Femur (tissue), 1 donor: Measurements from ENCODE around the gene CRIP1.
A peak's percentile ranks its signal among the peaks of the same experiment; 100 is the strongest.

Source experiments
- DNase-seq: peaks from one replicate; pipeline ENCODE4 v3.0.0-alpha.2; 2017

The CRIP1 gene

DNA sequence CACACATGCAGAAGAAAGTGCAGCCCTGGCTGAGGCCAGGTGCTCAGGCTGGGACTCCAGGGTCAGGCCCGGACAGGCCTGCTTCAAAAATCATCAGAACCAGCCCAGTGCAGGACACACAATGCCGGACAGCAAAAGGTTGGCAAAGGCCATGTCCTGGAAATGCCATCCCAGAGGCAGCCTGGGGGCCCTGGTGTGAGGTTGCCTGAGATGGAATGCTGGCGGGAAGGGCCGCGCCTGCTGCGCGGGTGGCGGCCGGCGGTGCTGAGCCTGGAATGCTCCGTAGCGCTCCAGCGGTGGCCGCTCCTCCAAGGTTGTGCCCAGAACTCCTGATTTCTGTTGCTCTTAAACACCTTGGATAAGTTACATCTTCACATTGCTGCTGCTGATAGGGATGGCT, 33.7 kb upstream of the CRIP1 start:
- DNase-seq, result no peak

DNA sequence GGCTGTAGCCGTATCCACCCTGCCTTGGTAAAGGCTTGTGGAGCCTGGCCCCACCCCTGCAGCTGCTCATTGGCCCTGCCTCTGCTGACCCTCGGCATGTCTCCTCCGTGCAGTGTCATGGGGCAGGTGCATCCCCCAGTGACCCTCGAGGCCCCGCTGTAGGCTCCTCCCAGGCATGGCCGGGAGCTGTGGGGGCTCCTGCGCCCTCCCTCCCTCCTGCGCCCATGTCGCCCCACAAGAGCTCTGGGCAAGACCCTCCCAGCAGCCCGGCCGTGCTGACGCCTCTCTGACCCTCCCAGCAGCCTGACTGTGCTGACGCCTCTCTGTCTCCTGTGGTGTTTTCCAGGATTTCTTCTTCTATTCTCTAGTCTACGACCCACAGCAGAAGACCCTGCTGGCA, 32.8 kb upstream of the CRIP1 start:
- DNase-seq, result no peak

DNA sequence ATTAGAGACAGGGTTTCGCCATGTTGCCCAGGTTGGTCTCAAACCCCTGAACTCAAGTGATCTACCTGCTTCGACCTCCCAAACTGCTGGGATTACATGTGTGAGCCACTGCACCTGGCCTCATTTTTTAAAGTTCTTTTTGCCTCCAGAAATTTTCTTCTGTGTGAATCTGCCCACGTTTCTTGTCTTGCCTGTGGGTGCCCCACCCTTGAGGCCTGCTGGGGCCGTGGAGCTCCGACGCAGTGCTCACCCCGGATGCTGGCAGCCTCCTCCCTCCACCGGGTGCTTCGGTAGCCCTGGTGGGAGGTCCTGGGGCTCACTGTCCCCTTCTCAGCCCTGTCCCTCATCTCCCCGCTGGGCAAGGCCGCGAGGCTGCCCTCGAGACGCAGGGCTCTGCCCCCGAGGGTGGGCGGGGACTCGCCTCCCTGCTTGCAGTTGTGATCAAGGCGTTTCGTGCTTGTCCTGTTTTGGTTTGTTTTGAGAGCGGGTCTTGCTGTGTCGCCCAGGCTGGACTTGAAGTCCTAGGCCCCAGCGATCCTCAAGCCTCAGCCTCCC, 31.5 kb upstream of the CRIP1 start:
- DNase-seq, result no peak

DNA sequence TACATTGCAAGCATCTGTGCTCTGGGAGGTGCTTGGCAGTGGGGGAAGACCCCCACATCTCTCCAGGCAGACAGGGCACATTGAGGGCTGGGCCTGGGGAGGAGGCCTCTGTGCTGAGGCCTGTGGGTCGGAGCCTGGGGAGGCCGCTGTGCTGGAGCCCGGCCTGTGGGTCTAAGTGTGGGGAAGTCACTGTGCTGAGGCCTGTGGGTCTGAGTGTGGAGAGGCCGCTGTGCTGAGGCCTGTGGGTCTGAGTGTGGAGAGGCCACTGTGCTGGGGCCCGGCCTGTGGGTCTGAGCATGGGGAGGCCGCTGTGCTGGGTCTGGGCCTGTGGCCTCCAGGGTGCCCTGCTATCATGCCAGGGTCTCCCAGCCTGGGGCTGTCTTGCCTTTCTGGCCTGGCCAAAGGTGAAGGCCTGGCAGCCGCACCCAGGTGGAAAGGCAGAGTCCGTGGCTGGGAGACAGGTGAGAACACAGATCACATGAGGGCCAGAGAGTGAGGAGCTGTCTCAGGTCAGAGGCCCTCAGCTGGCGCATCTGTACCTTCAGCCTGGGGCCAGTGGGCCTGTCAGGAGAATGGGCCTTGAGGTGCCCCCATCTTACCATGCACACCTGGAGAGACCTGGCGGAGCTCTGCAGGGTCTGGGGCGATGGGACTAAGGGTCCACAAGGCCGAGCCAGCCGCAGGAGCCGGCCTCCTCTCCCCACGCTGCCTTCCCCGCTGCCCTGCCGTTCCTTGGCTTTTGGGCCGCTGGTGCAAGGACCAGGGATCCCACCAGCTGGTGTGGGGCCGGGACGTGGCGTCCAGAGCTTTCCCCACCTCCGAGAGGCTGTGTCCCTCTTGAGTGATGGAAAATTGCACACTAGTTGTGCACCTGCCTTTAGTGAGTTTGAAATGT, 30.7 kb upstream of the CRIP1 start:
- no peak for DNase-seq

DNA sequence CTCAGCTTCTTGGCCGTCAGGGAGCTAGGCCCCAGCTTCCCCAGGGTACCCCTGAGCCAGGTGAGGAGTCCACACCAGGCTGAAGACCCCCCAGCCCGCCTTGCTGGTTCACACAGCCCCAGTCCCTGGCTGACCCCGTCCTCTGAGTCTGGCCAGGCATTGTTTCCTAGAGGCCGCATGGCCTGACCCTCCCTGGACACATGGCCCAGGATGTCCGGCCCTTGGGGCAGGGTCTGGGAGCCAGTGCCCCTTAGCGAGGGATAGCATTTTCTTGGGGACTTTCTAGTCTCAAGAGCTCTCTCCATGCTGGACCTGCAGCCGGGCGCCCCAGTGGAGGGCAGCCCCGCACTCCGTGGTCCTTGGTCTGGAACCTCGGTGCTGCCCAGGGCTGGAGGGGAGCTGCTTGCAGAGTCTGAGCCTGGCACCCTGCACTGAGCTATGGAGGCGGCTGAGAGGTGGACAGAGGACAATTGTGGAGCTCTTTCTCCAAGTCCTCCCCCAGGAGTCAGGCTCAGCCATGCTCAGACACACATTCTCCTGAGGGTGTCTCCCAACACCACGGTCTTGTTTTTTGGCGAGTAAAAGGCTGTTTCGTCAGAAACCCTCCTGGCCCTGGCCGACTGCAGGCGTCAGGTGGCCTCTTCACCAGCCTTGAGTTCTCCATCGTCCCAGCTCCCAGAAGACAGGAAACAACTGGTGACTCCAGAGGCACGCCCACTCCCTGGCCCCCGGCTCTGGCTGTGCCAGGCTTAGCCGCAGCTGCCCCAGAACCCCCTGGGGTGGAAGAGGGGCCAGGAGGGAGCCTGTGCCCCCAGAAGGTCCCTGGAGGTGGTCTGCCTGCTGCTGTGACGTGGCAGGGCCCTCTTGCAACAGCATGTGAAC, 29.7 kb upstream of the CRIP1 start:
- no peak for DNase-seq

DNA sequence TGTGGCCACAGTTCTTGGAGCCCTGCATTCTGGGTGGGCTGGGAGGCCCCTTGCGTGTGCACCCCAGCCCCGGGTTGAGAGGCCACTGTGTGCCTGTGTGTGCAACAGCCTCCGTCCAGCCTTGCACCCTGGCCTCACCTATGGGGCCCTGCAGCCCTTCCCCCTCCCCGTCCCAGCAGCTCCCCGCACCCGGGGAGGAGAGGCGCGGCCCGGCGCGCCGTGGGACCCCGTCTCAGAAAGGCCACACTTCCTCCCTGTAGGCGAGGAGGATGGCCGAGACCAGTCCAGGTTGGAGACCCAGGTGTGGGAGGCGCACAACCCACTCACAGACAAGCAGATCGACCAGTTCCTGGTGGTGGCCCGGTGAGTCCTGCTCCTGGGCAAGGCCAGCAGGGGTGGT, 28.7 kb upstream of the CRIP1 start:
- no peak for DNase-seq

DNA sequence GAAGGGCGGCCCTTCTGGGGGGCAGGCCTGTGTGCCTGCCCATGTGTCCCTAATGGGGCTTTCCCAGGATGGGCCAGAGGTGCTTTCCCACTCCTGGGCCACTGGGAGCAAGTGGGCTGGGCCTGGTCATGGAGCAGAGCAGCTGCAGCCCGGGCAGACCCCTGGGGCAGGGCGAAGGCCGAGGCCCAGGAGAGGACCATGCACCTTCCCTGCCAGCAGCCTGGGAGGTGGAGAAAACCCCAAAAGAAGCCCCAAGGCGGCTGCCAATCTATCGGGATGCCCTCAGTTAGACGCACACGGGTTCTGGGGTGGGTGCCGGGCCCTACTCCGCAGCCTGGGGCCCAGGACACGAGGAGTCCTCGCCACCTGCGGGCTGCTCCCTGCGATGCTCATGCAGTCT, 28.1 kb upstream of the CRIP1 start:
- DNase-seq, result no peak

DNA sequence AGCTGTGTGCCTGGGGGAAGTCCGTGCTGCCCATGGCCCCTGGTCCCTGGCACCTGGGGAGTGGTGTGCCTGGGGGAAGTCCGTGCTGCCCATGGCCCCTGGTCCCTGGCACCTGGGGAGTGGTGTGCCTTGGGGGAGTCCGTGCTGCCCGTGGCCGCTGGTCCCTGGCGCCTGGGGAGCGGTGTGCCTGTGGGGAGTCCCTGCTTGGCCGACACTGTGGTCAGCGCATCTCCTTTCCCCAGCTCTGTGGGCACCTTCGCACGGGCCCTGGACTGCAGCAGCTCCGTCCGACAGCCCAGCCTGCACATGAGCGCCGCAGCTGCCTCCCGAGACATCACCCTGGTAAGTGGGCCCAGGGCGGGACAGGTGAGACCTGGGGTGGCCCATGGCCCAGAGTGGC, 26.6 kb upstream of the CRIP1 start:
- DNase-seq, result no peak

DNA sequence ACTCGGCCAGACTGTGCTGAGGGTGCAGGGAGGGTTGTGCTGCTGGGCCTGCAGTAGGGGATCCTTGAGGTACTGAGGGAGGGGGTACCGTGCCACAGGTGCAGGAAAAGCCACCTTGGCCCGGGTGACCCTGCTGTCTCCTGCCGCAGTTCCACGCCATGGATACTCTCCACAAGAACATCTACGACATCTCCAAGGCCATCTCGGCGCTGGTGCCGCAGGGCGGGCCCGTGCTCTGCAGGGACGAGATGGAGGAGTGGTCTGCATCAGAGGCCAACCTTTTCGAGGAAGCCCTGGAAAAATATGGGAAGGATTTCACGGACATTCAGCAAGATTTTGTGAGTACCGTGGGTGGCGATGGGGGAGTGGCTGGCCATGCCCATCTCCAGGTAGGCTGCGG, 26.1 kb upstream of the CRIP1 start:
- DNase-seq, result no peak

DNA sequence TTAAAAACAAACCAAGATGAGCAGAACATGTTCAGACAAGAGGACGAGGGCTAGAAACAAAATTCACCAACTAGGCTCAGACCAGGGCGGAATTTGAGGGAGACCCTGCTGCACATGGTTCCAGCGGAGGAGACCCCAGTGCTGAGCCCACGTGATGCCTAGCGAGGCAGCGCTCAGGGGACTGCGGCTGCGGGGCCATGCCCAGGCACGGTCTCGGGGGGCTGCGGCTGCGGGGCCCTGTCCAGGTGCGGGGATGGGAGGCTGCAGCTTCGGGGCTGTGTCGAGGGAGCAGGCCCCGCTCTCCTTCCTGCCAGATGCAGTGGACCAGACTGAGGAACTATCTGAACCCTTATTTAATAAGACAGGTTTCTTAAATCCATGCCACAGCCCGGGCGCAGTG, 24.8 kb upstream of the CRIP1 start:
- DNase-seq, result no peak

DNA sequence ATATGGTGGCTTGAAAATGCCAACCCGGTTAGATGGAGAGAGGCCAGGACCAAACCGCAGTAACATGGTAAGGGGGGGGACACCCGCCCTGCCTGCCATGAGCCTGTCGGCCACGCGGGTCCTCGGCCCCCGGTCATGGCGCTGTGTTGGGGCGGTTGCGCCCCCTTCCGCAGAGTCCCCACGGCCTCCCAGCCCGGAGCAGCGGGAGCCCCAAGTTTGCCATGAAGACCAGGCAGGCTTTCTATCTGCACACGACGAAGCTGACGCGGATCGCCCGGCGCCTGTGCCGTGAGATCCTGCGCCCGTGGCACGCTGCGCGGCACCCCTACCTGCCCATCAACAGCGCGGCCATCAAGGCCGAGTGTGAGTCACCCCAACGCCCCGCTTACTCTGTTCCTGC, 22.2 kb upstream of the CRIP1 start:
- DNase-seq, result no peak

DNA sequence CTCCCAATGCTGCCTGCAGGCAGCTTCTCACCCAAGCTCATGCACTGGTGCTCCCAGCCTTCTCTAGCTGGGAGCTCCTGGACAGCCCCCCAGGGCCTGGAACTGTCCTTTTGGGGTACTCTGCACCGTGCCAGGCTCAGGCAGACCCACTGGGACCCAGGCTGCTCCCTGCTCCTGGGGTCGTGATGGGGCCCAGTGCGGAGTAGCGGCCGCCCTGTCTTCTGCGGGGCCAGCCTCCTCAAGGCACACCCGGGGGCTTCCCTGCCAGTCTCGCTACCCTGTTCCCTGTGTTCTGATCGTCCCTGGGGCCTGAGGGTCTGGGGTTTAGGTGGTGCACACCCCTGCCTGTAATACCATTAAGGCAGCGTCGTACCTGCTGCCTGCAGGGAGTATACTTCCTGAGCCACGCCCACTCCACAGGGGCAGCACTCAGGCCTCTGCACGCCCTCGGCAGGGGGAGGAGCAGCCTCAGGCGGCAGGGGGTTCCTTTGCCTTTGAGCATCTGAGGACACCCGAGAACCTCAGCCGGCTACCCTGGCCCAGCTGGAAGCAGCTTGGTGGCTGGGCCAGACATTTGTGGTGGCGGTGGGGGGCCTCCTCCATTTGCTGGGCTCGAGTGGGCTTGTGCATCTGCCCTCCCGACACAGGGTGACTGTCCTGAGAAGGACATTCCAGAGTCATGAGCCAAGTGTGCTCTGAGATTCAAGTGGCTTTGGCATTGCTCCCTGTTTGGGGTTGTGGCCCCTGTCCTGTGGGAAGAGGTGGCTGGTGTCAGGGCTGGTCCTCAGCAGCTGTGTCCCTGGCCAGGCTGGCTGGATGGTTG, 21.3 kb upstream of the CRIP1 start:
- DNase-seq, result peak; percentile 74

DNA sequence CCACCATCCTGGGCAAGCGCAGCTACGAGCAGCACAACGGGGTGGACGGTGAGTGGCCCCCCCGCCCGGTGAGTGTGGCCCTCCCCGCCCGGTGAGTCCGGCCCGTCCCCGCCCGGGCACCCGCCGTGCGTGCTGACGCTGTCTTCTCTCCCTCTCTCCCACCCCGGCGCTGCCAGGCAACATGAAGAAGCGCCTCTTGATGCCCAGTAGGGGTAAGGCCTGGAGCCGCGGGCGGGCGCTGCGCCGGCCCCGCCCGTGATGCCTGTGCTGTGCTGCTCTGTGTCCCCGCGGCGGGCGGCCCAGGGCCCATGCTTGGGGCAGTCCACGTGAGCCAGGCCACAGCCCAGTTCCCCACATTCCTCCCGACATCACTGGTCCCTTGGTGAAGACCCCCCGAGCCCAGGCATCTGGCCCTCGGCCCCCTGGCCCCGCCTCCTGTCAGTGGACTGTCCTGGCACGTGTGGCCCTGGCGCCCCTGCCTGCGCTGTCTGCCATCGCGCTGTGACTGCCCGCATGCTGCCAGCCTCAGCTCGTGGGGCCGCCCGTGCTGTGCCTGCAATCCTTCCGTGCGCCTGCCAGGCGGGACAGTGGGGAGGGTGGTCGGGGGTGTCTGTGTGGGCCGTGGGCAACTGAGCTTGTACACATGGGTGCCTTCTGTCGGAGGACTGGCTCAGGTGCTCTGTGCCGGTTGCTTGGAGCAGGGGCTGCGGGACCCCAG, 20.0 kb upstream of the CRIP1 start:
- no peak for DNase-seq

DNA sequence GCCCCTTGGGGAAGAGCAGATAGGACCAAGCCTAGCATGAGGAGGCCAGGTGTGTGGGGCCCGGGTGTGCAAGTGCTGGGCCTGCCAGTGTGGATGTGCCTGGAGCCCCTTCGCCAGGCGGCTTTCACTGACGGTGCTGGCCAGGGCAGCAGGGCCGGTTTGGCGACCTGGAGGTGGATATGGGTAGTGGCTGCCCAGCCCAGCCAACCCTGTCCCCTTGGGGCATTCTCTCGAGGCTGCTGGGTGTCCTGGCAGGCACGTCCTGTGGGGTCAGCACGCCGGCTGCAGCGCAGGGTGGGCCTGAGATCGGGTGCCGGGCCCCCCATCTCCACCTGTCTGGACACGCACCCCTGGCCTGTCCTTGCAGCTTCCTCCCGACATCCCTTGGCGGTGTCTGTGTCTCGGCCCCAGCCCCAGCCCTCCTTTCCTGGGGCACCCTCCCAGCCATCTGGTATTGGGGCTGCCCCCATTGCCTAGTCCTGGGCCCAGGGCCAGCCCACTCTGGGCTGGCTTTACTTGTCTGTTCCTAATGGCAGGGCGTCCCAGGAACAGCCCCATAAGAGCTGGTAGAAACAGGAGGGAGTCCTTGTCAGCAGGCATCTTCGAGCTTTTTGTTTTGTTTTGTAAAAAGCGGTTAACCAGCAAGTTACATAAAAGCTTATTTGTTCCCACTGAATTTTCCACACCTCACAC, 19.3 kb upstream of the CRIP1 start:
- DNase-seq, result no peak

DNA sequence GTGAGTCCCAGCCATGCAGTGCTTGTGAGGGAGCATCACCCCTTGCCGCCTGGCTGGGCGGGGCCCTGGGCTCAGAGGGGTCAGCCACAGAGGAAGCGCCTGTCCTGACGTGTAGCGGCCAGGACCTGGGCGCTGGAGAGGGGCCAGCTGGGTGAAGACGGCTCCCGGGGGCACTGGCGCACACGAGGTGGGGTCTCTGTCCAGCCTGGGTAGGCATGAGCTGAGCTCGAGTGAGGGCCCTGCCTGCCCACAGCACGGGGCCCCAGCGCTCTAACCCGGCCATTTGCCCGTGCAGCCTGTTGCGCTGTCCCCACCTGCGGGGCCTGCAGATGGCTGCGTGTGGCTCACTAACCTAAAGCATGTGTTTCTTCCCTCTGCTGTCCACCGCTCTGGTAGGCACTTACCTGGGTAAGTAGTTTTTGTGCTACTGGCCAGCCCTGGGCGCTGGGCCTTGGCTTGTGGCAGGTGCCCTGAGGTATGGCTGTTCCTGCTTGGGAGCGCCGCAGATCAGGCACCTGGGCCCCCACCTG, 18.7 kb upstream of the CRIP1 start:
- no peak for DNase-seq

DNA sequence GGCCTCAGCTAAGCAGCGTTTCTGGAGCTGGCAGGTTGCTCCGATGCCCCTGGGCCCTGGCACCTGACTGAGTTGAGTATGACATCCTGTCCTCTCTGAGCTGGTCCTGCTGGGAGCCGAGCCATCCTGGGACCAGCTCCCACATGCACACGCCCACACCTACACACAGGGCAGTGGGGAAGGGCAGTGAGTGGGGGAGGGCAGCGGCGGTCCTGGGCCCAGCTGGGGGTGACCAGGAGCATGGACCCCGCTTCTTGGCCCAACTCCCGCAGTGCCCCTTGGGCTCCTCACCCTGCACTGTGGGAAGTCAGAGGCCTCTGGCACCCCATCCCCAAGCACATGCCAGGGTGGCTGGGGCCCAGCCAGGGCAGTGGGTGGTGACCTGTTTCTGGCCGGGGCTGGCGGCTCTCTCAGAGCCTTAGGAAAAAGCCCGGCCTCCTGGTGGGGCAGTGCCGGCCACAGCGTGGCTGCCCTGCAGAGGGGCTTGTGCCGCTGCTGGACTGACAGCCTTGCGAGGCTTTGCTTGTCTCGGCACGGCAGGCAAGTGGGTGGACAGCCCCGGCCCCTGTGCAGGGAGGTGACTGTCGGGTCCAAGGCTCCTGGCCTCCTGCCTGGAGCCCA, 18.0 kb upstream of the CRIP1 start:
- peak; percentile 50 for DNase-seq

DNA sequence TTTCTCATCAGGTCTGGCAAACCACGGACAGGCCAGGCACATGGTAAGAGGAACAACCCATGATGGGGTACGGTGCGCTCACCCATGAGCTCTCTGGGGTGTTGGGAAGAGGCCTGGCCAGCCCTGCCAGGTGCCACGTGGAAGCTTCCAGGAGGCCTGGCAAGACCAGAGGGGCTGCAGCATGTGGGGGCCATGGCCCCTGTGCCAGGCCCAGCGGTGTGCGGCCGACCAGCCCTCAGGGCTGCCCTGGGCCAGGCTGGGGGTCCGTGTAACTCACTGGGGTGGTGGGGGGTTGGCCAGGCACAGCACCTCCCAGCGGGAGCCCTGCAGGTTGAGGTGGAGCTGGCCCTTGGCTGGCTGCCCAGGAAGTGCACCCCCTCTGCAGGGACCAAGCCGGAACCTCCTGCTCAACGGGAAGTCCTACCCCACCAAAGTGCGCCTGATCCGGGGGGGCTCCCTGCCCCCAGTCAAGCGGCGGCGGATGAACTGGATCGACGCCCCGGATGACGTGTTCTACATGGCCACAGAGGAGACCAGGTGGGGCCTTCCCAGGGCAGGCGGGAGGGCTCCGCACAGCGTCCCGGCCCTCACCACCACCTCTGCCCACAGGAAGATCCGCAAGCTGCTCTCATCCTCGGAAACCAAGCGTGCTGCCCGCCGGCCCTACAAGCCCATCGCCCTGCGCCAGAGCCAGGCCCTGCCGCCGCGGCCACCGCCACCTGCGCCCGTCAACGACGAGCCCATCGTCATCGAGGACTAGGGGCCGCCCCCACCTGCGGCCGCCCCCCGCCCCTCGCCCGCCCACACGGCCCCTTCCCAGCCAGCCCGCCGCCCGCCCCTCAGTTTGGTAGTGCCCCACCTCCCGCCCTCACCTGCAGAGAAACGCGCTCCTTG, 17.0 kb upstream of the CRIP1 start:
- DNase-seq, result peak; percentile 43

DNA sequence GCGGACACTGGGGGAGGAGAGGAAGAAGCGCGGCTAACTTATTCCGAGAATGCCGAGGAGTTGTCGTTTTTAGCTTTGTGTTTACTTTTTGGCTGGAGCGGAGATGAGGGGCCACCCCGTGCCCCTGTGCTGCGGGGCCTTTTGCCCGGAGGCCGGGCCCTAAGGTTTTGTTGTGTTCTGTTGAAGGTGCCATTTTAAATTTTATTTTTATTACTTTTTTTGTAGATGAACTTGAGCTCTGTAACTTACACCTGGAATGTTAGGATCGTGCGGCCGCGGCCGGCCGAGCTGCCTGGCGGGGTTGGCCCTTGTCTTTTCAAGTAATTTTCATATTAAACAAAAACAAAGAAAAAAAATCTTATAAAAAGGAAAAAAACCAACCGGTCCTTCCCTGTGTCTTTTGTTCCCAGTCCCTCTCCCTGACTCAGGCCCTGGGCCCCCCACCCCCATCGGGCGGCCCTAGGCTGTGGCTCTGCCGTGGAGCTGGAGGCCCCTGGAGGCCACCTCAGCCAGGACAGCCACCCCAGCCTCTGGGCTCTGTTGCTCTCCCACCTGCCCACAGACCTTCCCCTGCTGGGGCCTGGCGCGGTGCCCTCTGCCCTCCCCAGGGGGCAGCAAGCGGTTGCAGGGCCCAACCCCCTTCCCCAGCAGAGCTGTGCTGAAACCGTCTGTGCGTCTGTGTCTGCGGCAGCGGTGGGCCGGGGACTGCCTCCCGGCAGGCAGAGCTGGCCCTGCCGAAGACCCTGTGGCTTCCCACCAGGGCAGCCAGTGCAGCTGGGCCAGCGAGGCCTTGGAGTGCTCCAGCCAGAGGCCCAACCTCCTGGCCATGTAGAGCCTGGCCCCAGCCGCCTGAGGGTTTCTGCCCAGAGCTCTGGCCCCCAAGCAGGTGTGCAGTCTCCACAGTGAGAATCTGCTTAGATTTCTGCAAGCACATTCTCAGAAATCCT, 16.1 kb upstream of the CRIP1 start:
- peak; percentile 45 for DNase-seq
